ENCODE data around the gene PRICKLE2. TPM values are rescaled to one million over a fixed set of nuclear protein-coding genes. Genes with fewer than 3 reads are reported as not detected.

Gene PRICKLE2
- total RNA-seq, 1 experiment from 2014 or later: 0.26 TPM

DNA sequence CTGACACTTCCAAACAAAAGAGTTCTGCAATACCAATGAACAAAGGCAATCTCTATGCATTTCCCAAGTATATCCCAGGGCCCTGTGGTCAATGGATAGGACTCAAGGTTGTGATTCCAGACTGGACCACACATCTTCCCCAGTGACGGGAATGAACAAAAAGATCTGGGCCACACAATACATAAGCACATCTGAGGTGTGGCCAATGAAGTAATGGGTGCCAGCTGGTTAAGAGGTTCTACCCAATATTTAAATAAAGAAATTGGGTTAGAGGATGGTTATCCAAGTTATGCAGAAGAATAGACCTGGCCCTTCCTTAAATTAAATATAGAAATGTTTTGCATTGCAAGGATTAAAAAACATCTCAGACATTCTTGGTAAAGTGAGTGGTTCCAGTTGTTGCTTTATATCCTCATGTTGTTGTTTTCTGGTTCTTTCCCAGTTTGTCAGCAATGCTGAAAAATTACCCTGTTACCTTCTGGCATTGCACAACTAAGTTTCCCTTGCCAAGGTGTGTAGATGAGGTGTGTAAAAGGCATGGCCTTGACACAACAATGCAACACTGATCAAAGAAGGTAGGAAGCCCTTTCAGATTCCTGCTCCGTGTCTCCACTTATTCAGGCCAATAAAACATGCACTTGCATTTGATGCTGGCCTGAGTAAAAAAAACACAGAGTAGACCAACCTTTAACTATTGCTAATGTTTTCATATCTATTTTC is 86.5 kb downstream of the PRICKLE2 start:
- TF ChIP-seq TCF7L2 (IDR thresholded peaks at IDR 0.05; ENCODE audit: low read depth, low read length) (no peak), POLR2AphosphoS5 (IDR thresholded peaks at IDR 0.05; ENCODE audit: low read depth, low read length) (no peak), SIN3A (IDR thresholded peaks at IDR 0.05; ENCODE audit: borderline replicate concordance, insufficient read depth, low read depth, low read length) (no peak)
- TF ChIP-seq, protein P1, sequence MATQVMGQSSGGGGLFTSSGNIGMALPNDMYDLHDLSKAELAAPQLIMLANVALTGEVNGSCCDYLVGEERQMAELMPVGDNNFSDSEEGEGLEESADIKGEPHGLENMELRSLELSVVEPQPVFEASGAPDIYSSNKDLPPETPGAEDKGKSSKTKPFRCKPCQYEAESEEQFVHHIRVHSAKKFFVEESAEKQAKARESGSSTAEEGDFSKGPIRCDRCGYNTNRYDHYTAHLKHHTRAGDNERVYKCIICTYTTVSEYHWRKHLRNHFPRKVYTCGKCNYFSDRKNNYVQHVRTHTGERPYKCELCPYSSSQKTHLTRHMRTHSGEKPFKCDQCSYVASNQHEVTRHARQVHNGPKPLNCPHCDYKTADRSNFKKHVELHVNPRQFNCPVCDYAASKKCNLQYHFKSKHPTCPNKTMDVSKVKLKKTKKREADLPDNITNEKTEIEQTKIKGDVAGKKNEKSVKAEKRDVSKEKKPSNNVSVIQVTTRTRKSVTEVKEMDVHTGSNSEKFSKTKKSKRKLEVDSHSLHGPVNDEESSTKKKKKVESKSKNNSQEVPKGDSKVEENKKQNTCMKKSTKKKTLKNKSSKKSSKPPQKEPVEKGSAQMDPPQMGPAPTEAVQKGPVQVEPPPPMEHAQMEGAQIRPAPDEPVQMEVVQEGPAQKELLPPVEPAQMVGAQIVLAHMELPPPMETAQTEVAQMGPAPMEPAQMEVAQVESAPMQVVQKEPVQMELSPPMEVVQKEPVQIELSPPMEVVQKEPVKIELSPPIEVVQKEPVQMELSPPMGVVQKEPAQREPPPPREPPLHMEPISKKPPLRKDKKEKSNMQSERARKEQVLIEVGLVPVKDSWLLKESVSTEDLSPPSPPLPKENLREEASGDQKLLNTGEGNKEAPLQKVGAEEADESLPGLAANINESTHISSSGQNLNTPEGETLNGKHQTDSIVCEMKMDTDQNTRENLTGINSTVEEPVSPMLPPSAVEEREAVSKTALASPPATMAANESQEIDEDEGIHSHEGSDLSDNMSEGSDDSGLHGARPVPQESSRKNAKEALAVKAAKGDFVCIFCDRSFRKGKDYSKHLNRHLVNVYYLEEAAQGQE (IDR thresholded peaks at IDR 0.05; ENCODE audit: insufficient read depth in 1 of 2, low read depth in 2 of 2, low read length in 1 of 2): no peak
- TF ChIP-seq, protein P2, sequence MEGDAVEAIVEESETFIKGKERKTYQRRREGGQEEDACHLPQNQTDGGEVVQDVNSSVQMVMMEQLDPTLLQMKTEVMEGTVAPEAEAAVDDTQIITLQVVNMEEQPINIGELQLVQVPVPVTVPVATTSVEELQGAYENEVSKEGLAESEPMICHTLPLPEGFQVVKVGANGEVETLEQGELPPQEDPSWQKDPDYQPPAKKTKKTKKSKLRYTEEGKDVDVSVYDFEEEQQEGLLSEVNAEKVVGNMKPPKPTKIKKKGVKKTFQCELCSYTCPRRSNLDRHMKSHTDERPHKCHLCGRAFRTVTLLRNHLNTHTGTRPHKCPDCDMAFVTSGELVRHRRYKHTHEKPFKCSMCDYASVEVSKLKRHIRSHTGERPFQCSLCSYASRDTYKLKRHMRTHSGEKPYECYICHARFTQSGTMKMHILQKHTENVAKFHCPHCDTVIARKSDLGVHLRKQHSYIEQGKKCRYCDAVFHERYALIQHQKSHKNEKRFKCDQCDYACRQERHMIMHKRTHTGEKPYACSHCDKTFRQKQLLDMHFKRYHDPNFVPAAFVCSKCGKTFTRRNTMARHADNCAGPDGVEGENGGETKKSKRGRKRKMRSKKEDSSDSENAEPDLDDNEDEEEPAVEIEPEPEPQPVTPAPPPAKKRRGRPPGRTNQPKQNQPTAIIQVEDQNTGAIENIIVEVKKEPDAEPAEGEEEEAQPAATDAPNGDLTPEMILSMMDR (IDR thresholded peaks at IDR 0.05): no peak
- no peak for DNase-seq (ENCODE audit: low read depth, low spot score)
- Histone ChIP-seq H3K36me3 (ENCODE audit: control insufficient read depth, insufficient read depth, low read length) (no peaks in the 10 kb centered on the region), H3K27me3 (ENCODE audit: control insufficient read depth, insufficient read depth, low read length) (no peaks in the 10 kb centered on the region), H3K4me3 (ENCODE audit: low read depth in 2 of 2, low read length in 2 of 2) (no peak overlapping the region), H3K27ac (ENCODE audit: low read length) (no peak overlapping the region), H3K4me1 (ENCODE audit: control insufficient read depth, insufficient read depth, low read length) (no peaks in the 10 kb centered on the region), H3K9me3 (ENCODE audit: control insufficient read depth, insufficient read depth, low read depth, low read length) (no peaks in the 10 kb centered on the region)
- POLR2A ChIA-PET: no interaction called here
- no peak for ATAC-seq
- CTCF ChIA-PET: no interaction called here
- intact Hi-C loops (cut with micrococcal nuclease; ENCODE audit: unreplicated experiment): no loop called here
- in situ Hi-C loops (cut with HindIII; ENCODE audit: low pct_unique_long_range_greater_than_20kb, low sequenced_read_pairs): no loop called here
- no TSS peak for BruUV-seq (replicated peaks)

DNA sequence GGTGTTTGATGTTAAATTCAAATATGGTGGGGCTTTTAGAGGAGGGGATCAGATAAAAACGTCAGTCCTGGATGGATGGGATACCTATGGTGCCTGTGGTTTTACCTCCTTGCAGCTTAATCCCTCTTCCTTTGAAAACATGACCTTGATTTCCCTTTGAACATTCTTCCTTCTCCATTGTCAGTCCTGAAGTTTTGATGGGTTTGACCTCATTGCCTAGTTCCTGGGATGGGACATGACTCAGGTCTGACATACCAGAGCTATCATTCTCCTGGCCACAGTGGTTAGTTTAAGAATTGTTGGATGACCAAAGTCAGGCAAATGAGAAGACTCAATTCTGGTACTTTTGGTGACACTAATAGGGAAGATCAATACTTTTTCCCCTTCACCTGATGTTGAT is 87.2 kb downstream of the PRICKLE2 start:
- CTCF ChIA-PET: no interaction called here
- POLR2A ChIA-PET: no interaction called here
- in situ Hi-C loops (cut with HindIII; ENCODE audit: low pct_unique_long_range_greater_than_20kb, low sequenced_read_pairs): no loop called here

More for the DNA sequence above, 87.2 kb downstream of the PRICKLE2 start:
- no peaks in the 10 kb centered on the region for H3K9me3 ChIP-seq (ENCODE audit: control insufficient read depth, insufficient read depth, low read depth, low read length)
- H3K4me3 ChIP-seq (ENCODE audit: low read depth in 2 of 2, low read length in 2 of 2): no peak overlapping the region
- no peaks in the 10 kb centered on the region for H3K27me3 ChIP-seq (ENCODE audit: control insufficient read depth, insufficient read depth, low read length)
- BruUV-seq (replicated peaks): no TSS peak
- ATAC-seq: no peak
- TF ChIP-seq, protein P2 (IDR thresholded peaks at IDR 0.05): no peak
- TF ChIP-seq SIN3A (IDR thresholded peaks at IDR 0.05; ENCODE audit: borderline replicate concordance, insufficient read depth, low read depth, low read length): no peak
- TF ChIP-seq, protein P1 (IDR thresholded peaks at IDR 0.05; ENCODE audit: insufficient read depth in 1 of 2, low read depth in 2 of 2, low read length in 1 of 2): no peak
- TF ChIP-seq TCF7L2 (IDR thresholded peaks at IDR 0.05; ENCODE audit: low read depth, low read length): no peak
- no peak for TF ChIP-seq POLR2AphosphoS5 (IDR thresholded peaks at IDR 0.05; ENCODE audit: low read depth, low read length)
- H3K4me1 ChIP-seq (ENCODE audit: control insufficient read depth, insufficient read depth, low read length): no peaks in the 10 kb centered on the region
- intact Hi-C loops (cut with micrococcal nuclease; ENCODE audit: unreplicated experiment): no loop called here
- no peaks in the 10 kb centered on the region for H3K36me3 ChIP-seq (ENCODE audit: control insufficient read depth, insufficient read depth, low read length)
- H3K27ac ChIP-seq (ENCODE audit: low read length): no peak overlapping the region
- DNase-seq (ENCODE audit: low read depth, low spot score): no peak
